ENCODE measurements around the gene SLC2A2.

GRCh38 chr3:171054231-171054630 lies 27.7 kb upstream of the SLC2A2 start:
- TF ChIP-seq CTCF (IDR thresholded peaks at IDR 0.05) (no peak), POLR2AphosphoS5 (IDR thresholded peaks at IDR 0.05) (no peak), POLR2A (IDR thresholded peaks at IDR 0.05) (no peak)
